ENCODE results near the gene RIN3.

RIN3 gene

DNA sequence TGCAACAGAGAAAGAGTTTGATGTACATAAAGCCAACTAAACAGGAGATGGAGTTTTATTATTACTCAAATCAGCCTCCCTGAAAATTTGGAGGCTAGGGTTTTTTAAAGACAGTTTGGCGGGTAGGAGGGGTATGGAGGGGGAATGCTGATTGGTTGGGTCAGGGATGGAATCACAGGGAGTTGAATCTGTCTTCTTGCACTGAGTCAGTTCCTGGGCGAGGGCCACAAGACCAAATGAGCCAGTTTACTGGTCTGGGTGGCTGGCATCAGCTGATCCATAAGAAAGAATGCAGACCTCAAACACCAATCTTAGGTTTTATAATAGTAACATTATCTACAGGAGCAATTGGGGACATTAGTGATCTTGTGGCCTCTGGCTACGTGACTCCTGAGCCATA, 64.9 kb downstream of the RIN3 start:
- DNase-seq (ENCODE audit: low read depth, low spot score): no peak

DNA sequence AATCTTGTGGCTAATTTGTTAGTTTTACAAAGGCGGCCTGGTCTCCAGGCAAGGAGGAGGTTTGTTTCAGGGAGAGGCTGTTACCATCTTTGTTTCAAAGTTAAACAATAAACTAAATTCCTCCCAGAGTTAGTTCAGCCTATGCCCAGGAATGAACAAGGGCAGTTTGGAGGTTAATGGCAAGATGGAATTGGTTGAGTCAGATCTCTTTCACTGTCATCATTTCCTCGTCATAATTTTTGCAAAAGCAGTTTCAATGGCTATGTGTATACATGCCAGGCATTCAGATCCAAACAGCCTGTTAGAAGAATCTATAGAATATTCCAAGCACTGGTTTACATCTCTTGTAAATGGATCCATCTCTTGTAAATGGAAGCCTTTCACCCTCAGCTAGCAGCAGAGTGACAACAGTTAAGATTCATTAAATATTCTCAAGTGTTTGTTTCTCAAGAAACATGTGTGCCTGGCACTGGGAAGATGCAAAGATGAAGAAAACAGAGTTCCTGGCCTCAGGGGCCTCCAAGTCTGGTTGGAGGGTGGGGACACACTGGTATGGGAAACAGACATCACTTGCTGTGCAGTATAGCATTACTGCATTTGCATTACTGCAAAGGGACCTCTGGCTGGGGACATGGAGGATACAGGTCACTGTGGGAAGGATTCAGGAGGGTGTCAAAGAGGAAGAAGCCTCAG, 65.8 kb downstream of the RIN3 start:
- DNase-seq (ENCODE audit: low read depth, low spot score): no peak

DNA sequence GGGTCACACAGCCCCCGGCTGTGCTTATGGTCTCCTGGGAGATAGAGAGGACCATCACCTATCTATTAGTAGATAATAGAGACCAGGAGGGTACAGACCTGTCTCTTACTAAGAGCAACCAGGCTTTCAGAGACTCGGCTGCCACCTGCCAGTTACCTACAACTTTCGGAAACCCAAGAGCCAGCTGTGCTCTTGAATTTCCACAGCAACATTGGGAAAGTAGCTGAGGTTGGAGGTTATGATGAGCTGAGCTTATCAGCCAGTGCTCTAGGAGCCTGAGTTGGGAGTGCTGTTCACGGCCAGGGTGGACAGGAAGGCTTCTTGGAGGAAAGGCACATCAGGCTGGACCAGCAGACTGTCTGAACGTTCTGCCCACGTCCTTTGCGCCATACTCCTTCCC, 67.6 kb downstream of the RIN3 start:
- DNase-seq (ENCODE audit: low read depth, low spot score): no peak

DNA sequence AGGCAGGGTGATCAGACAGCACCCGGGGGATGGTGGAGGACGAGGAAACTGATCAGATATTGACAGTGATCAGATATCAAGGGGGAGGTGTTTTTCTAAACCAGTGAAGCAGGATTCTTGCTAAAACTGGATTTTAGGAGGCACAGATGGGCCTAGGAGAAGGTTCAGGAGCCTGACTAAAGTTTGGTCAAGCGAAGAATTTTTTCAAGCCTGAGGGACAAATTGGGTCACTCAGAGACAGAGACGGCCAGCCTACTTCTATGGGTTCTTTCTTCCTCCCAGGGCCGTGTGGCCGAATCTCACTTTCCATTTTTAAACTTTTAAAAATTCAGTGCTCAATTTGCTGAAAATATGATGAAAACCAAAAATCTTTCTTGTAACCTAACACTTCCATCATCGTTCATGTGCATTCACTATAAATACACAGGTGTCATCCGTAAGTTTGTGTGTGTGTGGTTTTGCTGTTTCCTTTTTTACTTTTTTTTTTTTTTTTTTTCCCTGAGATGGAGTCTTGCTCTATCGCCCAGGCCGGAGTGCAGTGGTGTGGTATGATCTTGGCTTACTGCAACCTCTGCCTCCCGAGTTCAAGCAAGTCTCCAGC, 68.5 kb downstream of the RIN3 start:
- DNase-seq (ENCODE audit: low read depth, low spot score): no peak

DNA sequence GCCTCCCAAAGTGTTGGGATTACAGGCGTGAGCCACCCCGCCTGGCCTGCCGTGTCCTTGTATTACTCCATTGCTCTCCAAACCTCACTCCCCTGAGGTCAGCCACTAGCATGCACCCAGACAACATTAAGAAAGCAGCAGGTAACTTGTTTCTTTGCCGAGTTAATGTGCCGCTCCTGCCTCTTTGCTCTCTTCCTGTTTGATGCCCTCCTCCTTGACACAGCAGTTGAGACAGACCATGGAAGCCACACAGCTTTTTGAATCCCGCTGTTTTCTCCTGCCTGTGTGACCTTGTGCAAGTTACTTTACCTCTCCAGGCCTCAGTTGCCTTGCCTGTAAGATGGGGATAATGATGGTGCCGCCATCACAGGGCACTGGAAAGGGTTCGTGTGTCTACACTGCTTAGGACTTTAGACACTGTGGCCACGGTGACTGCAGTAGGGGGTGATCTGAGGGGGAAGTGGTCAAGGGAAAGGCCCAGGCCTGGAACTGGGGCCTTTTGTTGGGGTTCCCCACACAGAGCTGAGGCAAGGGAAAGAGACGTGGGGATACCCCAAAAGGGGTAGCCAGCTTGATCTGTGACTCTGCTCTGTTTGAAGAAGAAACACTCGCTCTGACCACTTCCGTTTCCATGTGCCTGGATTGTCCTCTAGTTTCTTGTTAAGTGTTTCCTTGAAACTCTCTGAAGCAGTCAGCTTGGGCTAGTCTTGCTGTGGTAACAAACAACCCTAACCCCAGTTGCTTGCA, 69.3 kb downstream of the RIN3 start:
- no peak for DNase-seq (ENCODE audit: low read depth, low spot score)

DNA sequence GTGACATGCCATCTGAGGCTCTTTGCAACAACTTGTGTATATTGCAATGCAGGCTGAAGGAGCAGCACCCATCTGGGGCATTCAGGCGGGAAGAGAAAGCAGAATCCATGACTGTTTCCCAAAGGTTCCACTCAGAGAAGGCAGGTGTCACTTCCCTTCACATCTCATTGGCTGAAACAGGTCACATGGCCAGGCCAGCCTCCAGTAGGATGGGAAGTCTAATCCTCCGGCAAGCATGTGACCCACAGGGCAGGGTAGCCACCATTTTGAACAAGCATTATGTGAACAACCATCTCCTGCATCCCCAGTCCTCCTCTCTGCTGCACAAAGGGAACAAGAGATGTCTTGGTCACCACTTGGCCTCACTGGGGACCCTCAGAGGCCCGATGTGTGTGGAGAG, 70.6 kb downstream of the RIN3 start:
- no peak for DNase-seq (ENCODE audit: low read depth, low spot score)

DNA sequence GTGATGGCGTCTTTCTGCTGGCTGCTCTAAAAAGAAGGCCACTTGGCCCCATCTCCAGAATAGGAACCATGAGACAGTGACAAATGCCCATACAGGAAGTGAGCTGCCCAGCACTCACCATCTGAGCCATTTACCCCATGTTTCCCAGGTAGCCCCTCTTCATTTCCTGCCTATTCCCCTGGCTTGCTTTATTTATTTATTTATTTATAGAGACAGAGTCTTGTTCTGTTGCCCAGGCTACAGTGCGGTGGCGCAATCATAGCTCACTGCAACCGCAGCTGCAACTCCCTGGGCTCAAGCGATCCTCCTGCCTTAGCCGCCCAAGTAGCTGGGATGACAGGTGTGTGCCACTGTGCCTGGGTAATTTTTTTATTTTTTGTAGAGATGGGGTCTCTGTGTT, 71.2 kb downstream of the RIN3 start:
- DNase-seq (ENCODE audit: low read depth, low spot score): no peak

DNA sequence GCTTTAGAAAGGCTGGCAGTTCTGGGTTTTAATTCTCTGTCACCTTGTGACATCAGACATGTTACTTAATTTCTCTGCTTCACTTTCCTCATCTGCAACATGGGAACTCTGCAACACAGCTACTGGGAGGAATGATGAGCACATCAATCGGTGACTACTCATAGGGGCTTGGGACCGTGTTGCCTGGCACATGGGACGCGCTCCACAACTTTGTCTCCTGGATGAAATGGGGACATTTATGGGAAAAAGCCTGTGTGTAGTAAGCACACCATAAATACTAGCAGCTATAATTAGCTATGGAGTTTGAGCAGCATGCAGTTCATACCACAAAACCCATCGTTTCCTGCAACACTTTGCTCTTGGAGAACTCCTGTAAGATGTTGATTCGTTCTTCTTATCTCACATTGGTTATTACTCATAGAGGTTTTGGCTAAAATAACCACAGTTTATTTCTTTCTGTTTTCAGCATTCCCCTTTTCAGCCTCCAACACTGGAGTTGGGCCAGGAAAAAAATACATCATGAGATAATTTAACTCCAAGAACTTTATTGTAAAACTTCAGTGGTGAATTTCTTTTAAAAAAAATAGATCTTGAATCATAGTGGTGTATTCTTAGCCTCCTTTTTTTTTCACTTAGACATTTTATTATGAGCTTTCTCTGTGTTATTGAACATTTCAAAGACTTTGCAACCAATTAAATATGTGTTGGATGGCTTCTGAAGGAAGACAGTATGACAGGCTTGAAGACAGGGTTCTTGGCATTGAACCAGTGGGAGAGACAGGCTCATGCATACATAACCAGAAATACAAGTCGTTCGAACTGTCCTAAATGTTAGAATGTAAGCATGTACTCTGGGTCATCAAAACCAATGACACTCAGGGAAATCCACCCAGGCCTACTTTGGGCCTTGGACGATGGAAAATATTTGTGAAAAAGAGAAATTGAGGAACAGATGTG, 72.7 kb downstream of the RIN3 start:
- no peak for DNase-seq (ENCODE audit: low read depth, low spot score)

DNA sequence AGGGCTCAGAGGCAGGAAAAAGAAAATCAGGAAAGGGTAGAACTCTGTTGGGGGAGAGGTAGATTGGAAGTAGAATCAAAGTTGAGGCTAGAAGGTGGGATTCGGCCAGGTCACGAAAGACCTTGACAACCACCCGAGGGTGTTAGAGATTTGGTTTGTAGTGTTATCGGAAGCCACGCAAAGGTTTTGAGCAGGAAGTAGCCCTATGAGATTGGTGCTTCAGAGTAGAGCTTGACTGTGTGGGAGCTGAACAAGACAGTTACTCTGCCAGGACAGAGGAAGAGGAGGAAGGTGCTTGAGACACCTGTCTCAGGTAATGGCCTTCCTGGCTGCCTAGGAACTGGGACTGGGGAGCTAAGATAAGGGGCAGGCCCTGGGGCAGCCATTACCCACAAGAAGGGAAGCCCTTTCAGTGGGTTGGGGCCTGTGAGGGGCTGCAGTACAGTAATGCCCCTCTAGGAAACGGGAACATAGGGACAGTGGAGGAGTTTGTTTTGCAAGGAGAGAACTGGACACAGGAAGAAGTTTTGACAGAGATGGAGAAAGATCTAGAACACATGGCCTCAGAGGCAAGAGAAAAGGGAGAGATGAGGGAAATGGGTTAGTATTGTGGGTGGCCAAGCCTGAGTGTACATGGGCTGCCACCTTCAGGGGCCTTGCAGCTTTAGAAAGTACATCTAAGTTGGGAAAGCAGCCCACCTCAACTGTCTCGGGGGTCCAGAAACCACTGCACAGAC, 73.5 kb downstream of the RIN3 start:
- no peak for DNase-seq (ENCODE audit: low read depth, low spot score)

DNA sequence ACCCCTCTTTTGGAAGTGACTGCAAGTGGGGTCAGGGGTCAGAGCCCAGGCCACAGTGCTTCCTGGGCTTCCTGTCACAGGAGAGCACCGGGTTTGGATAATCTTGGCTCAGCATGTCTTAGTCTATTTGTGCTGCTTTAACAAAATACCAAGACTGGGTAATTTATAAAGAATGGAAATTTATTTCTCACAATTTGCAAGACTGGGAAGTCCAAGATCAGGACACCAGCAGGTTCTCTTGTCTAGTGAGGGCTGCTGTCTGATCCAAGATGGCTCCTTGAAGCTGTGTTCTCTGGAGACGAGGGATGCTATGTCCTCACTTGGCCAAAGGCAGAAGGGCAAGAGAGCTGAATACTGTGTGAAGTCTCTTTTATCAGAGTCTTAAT, 74.1 kb downstream of the RIN3 start:
- no peak for DNase-seq (ENCODE audit: low read depth, low spot score)

DNA sequence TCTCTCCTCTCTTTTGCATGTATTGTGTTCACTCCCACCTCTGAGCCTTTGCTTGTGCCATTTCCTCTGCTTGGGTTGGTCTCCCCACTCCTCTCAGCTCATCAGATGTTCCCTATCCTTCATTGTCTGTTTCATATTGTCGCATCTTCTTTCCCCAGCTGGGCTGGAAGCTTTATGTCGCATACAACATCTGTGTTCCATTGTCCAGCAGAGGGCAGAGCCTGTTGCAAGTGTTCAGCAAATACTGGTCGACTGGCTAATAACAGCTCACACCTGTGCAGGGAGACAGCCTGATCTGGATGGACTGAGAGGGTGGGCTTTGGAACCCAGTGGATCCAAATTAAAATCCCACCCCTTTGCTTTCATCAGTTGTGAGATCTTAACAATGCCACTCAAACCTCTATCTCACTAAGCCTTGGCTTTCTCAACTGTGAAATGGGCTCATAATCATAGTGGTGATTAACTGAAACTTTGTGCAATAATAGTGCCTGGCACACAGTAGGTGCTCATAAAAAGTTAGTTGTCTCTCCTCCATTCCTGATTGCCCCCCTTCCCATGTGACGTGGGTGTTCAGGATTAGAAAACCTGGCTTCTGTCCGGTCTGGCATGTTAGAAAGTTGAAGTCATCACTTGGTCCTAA, 75.8 kb downstream of the RIN3 start:
- no peak for DNase-seq (ENCODE audit: low read depth, low spot score)

DNA sequence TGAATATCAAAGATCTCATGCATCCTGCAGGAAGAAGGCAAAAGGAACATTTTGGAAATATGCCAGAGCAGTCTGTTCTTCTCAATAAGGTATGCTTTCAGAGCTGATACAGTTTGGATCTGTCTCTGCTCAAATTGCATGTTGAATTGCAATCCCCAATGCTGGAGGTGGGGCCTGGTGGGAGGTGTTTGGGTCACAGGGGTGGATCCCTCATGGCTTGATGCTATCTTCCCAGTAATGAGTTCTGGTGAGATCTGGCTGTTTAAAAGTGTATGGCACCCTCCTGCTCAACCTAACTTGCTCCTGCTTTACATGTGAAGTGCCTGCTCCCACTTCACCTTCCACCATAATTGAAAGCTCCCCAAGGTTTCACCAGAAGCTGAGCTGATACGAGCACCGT, 76.6 kb downstream of the RIN3 start:
- DNase-seq (ENCODE audit: low read depth, low spot score): no peak

DNA sequence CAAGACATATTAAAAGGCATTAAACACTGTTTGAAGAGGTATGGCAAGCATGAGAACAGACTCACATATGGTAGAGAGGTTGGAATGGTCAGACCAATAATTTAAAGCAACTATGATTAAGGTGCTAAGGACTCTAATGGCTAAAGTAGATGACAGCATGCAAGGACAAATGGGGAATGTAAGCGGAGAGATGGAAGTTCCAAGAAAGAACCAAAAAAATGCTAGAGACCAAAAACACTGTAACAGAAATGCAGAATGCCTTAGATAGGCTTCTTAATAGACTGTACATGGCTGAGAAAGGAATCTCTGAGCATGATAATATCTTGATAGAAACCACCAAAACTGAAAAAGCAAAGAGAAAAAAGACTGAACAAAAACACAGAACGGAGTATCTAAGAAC, 77.4 kb downstream of the RIN3 start:
- DNase-seq (ENCODE audit: low read depth, low spot score): no peak

DNA sequence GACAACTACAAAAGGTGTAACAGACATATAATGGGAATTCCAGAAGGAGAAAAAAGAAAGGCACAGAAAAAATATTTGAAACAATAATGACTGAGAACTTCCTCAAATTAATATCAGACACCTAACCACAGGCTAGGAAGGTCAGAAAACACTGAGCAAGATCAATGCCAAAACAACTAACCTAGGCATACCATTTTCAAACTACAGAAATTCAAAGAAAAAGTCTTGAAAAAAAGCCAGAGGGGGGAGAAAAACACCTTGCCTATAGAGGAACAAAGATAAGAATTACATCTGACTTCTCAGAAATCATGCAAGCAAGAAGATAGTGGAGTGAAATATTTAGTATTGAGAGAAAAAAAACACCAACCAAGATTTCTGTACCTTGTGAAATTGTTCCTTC, 77.8 kb downstream of the RIN3 start:
- DNase-seq (ENCODE audit: low read depth, low spot score): no peak

DNA sequence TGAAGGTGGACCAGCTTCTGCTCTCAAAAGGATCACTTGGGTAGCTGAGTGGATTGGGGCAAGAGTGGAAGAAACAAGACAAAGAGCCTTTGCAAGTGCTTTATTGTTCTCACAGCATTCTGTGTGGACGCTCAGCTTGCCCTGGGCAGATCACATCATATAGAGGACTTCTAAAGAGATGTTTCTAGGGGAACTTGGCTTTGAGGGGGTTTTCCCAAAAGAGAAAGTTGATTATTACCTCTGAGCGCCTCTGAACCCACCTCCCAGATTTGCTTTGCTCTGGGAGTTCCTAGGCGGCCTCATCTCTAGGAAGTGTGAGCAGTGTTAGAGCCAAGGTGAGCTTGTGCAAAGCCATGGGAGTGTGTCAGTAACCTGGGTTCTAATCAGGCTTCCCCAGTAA, 81.7 kb downstream of the RIN3 start:
- no peak for DNase-seq (ENCODE audit: low read depth, low spot score)

DNA sequence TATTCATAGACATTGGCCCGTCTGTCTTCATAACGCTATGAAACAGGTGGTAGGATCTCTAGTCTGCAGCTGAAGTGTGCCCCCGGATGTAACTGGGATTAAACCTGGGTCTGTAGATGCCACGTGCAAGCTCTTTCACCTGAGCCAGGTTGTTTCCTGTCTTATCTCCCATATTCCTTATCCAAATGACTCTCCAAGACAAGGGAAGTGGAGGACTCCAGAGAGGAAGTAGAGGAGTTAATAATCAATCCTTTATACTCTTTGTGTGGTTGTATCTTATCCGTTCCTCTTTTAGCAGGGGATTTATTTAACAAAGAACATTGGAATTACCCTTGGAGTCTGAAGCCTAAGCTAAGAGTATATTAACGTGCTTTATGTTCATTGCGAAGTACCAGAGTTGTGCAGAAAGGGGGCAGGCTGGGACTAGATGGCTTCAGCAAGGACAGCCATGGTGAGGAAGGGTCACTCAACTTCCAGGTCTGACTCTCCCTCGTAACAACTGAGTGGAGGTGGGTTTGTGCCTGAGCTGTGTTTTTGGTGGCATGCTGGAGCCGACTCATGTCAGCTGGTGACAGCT, 82.8 kb downstream of the RIN3 start:
- no peak for DNase-seq (ENCODE audit: low read depth, low spot score)

DNA sequence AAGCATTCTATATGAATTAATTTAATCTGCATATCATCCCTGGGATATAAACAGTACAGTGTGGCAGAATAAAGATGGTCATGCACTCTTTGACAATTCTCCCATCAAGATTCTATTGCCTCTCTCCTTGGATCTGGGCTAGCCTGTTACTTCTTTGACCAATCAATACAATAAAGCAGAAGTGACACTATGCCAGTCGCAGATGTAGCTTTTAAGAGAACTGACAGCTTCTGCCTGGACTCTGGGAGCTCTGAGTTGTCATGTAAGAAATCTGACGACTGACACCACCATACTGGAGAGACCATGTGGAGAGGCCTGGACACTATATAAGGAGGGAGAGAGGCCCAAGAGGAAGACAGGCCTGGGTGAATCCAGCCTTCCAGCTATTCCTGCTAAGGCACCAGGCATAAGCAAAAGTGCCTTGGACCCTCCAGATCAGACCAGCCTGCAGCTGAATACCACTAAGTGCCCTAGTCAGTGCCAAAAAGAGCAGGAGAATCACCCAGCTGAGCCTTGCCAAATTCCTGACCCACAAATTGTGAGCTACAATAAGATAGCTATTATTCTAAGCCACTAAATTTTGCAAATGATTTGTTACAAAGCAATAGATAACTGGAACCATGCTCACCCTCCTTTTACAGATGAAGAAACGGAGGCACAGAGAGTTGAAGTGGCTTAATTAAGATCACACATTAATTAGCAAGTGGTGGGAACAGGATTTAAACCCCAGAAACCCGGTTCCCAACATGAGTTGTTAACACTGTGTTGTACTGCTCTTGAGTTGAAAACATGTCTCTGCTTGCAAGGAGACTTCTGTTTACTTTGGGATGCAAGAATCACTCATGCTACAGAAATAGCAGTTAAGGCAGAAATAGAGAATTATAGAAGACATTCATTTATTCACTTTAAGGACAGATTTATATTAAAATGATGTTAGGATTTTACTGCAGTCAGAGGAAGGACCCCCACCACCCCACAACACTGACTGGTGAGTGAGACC, 84.6 kb downstream of the RIN3 start:
- no peak for DNase-seq (ENCODE audit: low read depth, low spot score)

DNA sequence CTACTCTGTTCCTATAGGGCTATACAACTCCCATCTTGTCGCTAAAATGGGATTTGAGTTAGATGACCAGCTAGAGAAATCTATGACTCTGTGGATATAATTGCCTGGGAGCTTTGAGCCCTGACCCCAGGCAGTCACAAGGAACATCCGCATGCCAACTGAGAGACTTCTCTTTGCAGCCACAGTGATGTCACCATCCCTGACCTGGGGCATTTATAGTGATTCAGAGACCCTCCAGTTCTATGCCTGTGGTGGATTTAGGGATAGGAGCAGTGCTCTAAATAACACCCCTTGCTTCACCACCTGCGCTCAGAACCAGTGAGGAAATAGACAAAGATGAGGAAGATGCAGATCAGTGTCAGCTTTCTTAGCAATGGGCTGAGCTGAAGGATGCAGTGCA, 86.2 kb downstream of the RIN3 start:
- no peak for DNase-seq (ENCODE audit: low read depth, low spot score)
